SK-N-MC (cell line): ENCODE results near the gene CFAP68.
A peak's percentile ranks its signal among the peaks of the same experiment; 100 is the strongest.

Source experiments
- DNase-seq: peaks from one replicate; pipeline ENCODE4 v3.0.0-alpha.2; 2011; ENCODE audit warnings: low read depth, low spot score
- H3K27ac ChIP-seq: fragments of 200-600 bp; sonication (generic); 2 replicates; pipeline ENCODE4 v1.5.1; 2016; ENCODE audit warnings: mixed run types
- H3K36me3 ChIP-seq: fragments of 200-600 bp; sonication (generic); 2 replicates; pipeline ENCODE4 v1.6.1; 2017; ENCODE audit warnings: antibody characterized with exemption, low read length, mixed read lengths; ENCODE audit not compliant: insufficient read depth
- H3K4me3 ChIP-seq: fragments of 200-600 bp; sonication (generic); 2 replicates; pipeline ENCODE4 v1.5.1; 2016
- H3K9ac ChIP-seq: fragments of 200-600 bp; sonication (generic); 2 replicates; pipeline ENCODE4 v1.8.0; 2017; ENCODE audit warnings: mixed run types, mixed read lengths; ENCODE audit not compliant: insufficient read length
- H3K9me3 ChIP-seq: fragments of 200-600 bp; sonication (generic); 2 replicates; pipeline ENCODE4 v1.6.1; 2017; ENCODE audit warnings: low read depth, mild to moderate bottlenecking, antibody characterized with exemption, low read length, moderate library complexity, mixed read lengths
- EZH2 ChIP-seq: fragments of 200-600 bp; sonication (generic); IDR thresholded peaks from one replicate; pipeline ENCODE4 v1.6.1; 2017; ENCODE audit warnings: antibody characterized with exemption
- FOXP2 ChIP-seq: optimal IDR thresholded peaks from 2 replicates; pipeline ENCODE3; 2011; ENCODE audit warnings: mild to moderate bottlenecking, moderate library complexity; ENCODE audit not compliant: insufficient read depth; ENCODE audit errors: extremely low read length, control extremely low read depth
- POLR2AphosphoS5 ChIP-seq: IDR thresholded peaks from 2 replicates; pipeline ENCODE4 v1.6.1; 2012; ENCODE audit warnings: mild to moderate bottlenecking, low read depth, low read length, borderline replicate concordance

CFAP68 gene

GRCh38 chr11:111878849-111879636, at the start of gene CFAP68, which contains the start of gene FDXACB1:
Gene CFAP68 (plus strand): TSS chr11:111879541. CDS start chr11:111879561, 20 bp downstream.
Gene FDXACB1 (minus strand): TSS chr11:111879165. CDS start chr11:111879132, 33 bp downstream.
- peak within 1 kb of the TSS; percentile 94 for H3K4me3 ChIP-seq
- DNase-seq, result peak; percentile 73
- H3K9ac ChIP-seq, result peak within 1 kb of the TSS; percentile 86
- H3K27ac ChIP-seq, result peak within 1 kb of the TSS; percentile 96
- H3K9me3 ChIP-seq, result no peaks in the 10 kb centered on the region
- TF ChIP-seq FOXP2 (peak; percentile 58), POLR2AphosphoS5 (peak; percentile 38; the same call in 1 of the 2 replicates), EZH2 (no peak)
- peaks cover 18% of the 10 kb centered on the region; the same call in 1 of the 2 replicates for H3K36me3 ChIP-seq

GRCh38 chr11:111833524-111833923, 45.8 kb upstream of the CFAP68 start:
- H3K27ac ChIP-seq, result no peak overlapping the region
- peaks cover 20% of the 10 kb centered on the region for H3K36me3 ChIP-seq
- H3K9ac ChIP-seq, result no peak overlapping the region
- TF ChIP-seq POLR2AphosphoS5 (no peak), EZH2 (no peak), FOXP2 (no peak)
- no peaks in the 10 kb centered on the region for H3K9me3 ChIP-seq
- H3K4me3 ChIP-seq, result no peak overlapping the region
- no peak for DNase-seq

GRCh38 chr11:111834432-111835163, 44.7 kb upstream of the CFAP68 start:
- Histone ChIP-seq H3K9ac (peak overlapping the region; percentile 11), H3K27ac (no peak overlapping the region), H3K4me3 (no peak overlapping the region), H3K9me3 (no peaks in the 10 kb centered on the region), H3K36me3 (peaks cover 20% of the 10 kb centered on the region)
- DNase-seq, result no peak
- no peak for TF ChIP-seq POLR2AphosphoS5
- no peak for TF ChIP-seq FOXP2

- TF ChIP-seq EZH2, result no peak
- no peak overlapping the region for H3K9ac ChIP-seq
- no peaks in the 10 kb centered on the region for H3K9me3 ChIP-seq
- DNase-seq, result no peak
- H3K27ac ChIP-seq, result no peak overlapping the region
- peaks cover 20% of the 10 kb centered on the region for H3K36me3 ChIP-seq
- no peak overlapping the region for H3K4me3 ChIP-seq
Observed at GRCh38 chr11:111835665-111836064, 43.7 kb upstream of the CFAP68 start.

- DNase-seq, result no peak
- Histone ChIP-seq H3K4me3 (no peak overlapping the region), H3K9ac (no peak overlapping the region), H3K9me3 (no peaks in the 10 kb centered on the region), H3K36me3 (peaks cover 20% of the 10 kb centered on the region), H3K27ac (no peak overlapping the region)
- TF ChIP-seq EZH2 (no peak), FOXP2 (no peak), POLR2AphosphoS5 (no peak)
Observed at GRCh38 chr11:111836162-111836561, 43.2 kb upstream of the CFAP68 start.

GRCh38 chr11:111836721-111837120, 42.6 kb upstream of the CFAP68 start:
- TF ChIP-seq POLR2AphosphoS5 (no peak), FOXP2 (no peak), EZH2 (no peak)
- Histone ChIP-seq H3K36me3 (peaks cover 20% of the 10 kb centered on the region), H3K4me3 (no peak overlapping the region), H3K9ac (no peak overlapping the region), H3K9me3 (no peaks in the 10 kb centered on the region), H3K27ac (no peak overlapping the region)
- no peak for DNase-seq

- Histone ChIP-seq H3K9ac (no peak overlapping the region), H3K9me3 (no peaks in the 10 kb centered on the region), H3K27ac (no peak overlapping the region), H3K4me3 (no peak overlapping the region), H3K36me3 (peaks cover 20% of the 10 kb centered on the region)
- TF ChIP-seq FOXP2 (no peak), POLR2AphosphoS5 (no peak), EZH2 (no peak)
- no peak for DNase-seq
Observed at GRCh38 chr11:111837366-111837891, 41.9 kb upstream of the CFAP68 start.

GRCh38 chr11:111838054-111838453, 41.3 kb upstream of the CFAP68 start:
- Histone ChIP-seq H3K4me3 (no peak overlapping the region), H3K36me3 (peaks cover 20% of the 10 kb centered on the region), H3K9me3 (no peaks in the 10 kb centered on the region), H3K27ac (no peak overlapping the region), H3K9ac (no peak overlapping the region)
- TF ChIP-seq FOXP2 (no peak), POLR2AphosphoS5 (no peak), EZH2 (no peak)
- no peak for DNase-seq
